ENCODE results near the gene SSR1.
A peak's percentile ranks its signal among the peaks of the same experiment; 100 is the strongest.
"Not testable (repeated sequence)": the region's sequence is repeated elsewhere in the genome, so short reads cannot be mapped to it uniquely, and the experiment has no call there.

SSR1 gene

DNA sequence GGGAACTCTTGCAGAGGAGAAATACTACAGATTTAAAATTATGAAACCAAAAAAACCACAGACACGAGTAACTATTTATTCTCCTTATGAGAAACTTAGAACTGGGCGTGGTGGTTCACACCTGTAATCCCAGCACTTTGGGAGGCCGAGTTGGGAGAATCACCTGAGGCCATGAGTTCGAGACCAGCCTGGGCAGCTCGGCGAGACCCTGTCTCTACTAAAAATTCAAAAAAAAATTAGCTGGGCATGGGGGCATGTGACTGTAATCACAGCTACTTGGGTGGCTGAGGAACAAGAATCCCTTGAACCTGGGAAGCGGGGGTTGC is 36.8 kb downstream of the SSR1 start:
- DNase-seq (ENCODE audit: low spot score): no peak

DNA sequence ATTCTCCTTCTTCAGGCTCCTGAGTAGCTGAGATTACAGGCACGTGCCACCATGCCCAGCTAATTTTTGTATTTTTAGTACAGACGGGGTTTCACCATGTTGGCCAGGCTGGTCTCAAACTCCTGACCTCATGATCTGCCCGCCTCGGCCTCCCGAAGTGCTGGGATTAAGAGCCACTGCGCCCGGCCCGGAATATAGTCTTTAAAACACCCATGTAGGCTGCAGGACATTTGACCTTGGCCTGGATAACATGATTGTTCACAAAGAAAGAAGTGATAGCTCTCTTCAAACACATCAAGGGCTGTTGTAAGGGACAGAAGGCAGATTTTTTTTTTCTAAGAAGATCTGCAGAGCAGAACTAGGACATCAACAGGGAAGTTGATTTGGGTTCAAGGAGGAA is 38.5 kb downstream of the SSR1 start:
- not testable (repeated sequence) for DNase-seq (ENCODE audit: low spot score)

- DNase-seq (ENCODE audit: low spot score): no peak
Measured at GRCh38 chr6:7273709-7274108, 39.3 kb downstream of the SSR1 start.

- no peak for DNase-seq (ENCODE audit: low spot score)
Measured at GRCh38 chr6:7271205-7271534, 41.8 kb downstream of the SSR1 start.

- no peak for DNase-seq (ENCODE audit: low spot score)
Measured at GRCh38 chr6:7270320-7271204, 42.4 kb downstream of the SSR1 start.

GRCh38 chr6:7269816-7270215 is 43.2 kb downstream of the SSR1 start:
- no peak for DNase-seq (ENCODE audit: low spot score)

GRCh38 chr6:7268816-7269555 is 44.0 kb downstream of the SSR1 start:
- DNase-seq (ENCODE audit: low spot score): no peak

- no peak for DNase-seq (ENCODE audit: low spot score)
Measured at GRCh38 chr6:7268362-7268761, 44.6 kb downstream of the SSR1 start.

GRCh38 chr6:7267466-7268091 is 45.4 kb downstream of the SSR1 start:
- peak; percentile 51 for DNase-seq (ENCODE audit: low spot score)

DNA sequence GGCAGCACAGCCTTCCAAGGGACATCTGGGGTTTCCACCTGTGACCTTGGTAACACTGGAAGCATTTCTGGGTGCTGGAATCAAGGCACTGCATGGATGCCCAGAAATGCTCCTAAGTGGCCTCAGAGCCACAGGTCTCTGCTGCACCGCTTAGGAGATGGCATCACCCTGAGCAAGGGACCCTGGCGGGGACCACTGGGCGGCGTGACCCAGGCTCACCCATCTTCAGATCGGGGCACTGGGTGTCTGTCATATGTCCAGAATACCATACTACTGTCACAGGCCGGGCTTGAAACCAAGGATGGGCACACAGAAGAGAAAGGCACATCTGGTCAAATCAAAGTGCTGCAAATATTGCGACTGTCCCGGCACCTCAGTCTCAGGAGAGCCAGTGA is 45.9 kb downstream of the SSR1 start:
- DNase-seq (ENCODE audit: low spot score): no peak

- DNase-seq (ENCODE audit: low spot score): not testable (repeated sequence)
Measured at GRCh38 chr6:7265385-7265726, 47.6 kb downstream of the SSR1 start.

DNA sequence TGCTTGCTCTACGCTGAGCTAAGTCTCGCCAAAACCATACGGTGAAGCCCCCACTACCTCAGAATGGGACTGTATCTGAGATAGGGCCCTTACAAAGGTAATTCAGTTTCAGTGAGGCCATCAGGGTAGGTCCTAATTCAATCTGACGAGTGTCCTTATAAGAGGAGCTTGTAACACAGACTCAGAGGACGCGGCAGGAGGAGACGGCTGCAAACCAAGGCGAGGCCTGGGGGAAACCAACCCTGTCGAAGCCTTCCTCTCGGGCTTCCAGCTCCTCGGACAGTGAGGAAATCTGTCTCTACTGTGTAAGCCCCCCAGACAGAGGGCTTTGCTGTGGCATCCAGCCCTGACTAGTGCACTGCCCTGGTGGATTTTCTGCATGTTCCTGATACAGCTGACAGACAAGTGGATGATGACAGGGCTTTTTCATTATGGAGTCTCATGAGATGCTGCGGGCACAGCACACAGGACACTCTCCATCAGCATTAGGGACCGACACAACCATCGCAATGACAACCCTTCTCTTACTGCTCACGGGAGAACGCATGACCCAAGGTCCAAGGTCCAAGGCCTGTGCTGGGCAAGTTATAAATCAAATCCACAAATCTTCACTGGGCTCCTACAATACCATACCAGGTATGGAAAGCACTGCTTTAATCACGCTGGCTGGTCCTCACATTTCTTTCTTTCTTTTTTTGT is 48.2 kb downstream of the SSR1 start:
- DNase-seq (ENCODE audit: low spot score): no peak

GRCh38 chr6:7264041-7264440 is 49.0 kb downstream of the SSR1 start:
- DNase-seq (ENCODE audit: low spot score): no peak

- not testable (repeated sequence) for DNase-seq (ENCODE audit: low spot score)
Measured at GRCh38 chr6:7263519-7263805, 49.5 kb downstream of the SSR1 start.

GRCh38 chr6:7262746-7263518 is 50.1 kb downstream of the SSR1 start:
- DNase-seq (ENCODE audit: low spot score): no peak

- DNase-seq (ENCODE audit: low spot score): no peak
Measured at GRCh38 chr6:7261852-7262461, 51.0 kb downstream of the SSR1 start.

DNA sequence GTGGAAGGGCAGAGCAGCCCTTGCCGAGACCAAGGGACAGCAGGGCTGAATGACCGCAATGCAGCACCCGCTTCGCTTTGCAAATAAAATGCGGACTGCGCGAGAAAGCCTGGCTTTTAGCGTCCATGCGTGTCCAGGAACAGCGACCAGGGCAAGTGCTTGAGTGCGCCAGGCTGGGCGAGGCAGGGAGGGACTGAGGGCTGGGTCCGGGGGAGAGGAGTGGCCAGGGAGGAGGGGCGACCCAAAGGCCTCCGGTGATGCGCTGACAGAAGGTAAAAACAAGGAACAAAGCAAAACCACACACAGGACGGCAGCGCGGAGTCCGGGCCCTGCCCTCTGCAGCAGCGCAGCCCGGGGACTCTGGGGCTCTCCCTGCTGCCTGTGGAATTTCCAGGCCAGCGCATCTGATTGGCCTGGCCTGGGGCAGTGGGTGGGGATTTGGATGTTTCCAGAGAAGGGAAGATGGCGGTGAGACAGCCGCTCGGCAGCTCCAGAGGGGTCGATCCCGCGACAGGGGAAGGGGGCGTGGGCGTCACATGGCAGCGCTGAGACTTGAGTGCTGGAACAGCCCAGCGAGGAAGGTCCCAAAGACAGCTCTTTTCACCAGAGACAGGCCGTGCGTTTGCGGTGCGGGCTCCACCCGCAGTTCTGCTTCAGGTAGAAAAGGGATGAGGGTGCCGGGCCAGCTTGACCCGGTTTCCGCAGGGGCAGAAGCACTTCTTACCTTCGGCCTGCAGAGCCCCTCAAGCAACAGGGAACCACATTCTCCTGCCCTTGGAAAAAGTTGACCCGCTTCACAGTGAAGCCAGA is 51.8 kb downstream of the SSR1 start:
- peak; percentile 85 for DNase-seq (ENCODE audit: low spot score)

- no peak for DNase-seq (ENCODE audit: low spot score)
Measured at GRCh38 chr6:7260291-7261031, 52.5 kb downstream of the SSR1 start.

- DNase-seq (ENCODE audit: low spot score): no peak
Measured at GRCh38 chr6:7258231-7258763, 54.7 kb downstream of the SSR1 start.

Data from putamen (tissue), 1 donor.